ENCODE results near the gene LRP1B.

Gene LRP1B

DNA sequence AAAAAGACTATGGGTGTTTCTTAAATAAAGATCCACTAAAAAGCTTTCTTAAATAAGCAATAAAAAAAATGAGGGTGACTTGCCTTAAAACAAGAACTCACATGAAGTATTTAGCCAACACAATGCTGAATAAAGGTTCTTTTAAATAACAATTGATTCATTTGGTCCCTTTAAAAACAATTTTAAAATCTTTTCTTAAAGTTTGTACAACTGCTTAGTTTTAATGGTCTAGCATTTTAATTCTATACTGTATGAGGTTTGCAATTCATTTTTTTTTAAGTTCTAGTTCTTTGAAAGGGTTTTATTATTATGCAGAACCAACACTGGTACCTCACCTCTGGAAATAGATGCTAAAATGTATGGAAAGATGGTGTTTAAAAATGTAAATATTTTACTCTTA is 1017.5 kb downstream of the LRP1B start:
- Histone ChIP-seq H4K20me1 (ENCODE audit: insufficient read depth) (no peaks in the 10 kb centered on the region), H3K79me2 (ENCODE audit: insufficient read depth, low read depth) (no peaks in the 10 kb centered on the region), H3K9ac (no peak overlapping the region), H3K27ac (no peak overlapping the region), H2AFZ (ENCODE audit: low read depth) (no peak overlapping the region), H3K4me3 (IDR thresholded peaks at IDR 0.05; ENCODE audit: insufficient read depth, low read depth, low read length) (no peak overlapping the region), H3K4me1 (ENCODE audit: low read depth, poor library complexity, severe bottlenecking) (no peaks in the 10 kb centered on the region), H3K36me3 (ENCODE audit: insufficient read depth) (no peaks in the 10 kb centered on the region), H3K27me3 (ENCODE audit: insufficient read depth, low read depth) (no peaks in the 10 kb centered on the region), H3K4me2 (no peak overlapping the region)
- TF ChIP-seq, protein P1, sequence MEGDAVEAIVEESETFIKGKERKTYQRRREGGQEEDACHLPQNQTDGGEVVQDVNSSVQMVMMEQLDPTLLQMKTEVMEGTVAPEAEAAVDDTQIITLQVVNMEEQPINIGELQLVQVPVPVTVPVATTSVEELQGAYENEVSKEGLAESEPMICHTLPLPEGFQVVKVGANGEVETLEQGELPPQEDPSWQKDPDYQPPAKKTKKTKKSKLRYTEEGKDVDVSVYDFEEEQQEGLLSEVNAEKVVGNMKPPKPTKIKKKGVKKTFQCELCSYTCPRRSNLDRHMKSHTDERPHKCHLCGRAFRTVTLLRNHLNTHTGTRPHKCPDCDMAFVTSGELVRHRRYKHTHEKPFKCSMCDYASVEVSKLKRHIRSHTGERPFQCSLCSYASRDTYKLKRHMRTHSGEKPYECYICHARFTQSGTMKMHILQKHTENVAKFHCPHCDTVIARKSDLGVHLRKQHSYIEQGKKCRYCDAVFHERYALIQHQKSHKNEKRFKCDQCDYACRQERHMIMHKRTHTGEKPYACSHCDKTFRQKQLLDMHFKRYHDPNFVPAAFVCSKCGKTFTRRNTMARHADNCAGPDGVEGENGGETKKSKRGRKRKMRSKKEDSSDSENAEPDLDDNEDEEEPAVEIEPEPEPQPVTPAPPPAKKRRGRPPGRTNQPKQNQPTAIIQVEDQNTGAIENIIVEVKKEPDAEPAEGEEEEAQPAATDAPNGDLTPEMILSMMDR (conservative IDR thresholded peaks at IDR 0.05; ENCODE audit: low read depth, low read length) = no peak

DNA sequence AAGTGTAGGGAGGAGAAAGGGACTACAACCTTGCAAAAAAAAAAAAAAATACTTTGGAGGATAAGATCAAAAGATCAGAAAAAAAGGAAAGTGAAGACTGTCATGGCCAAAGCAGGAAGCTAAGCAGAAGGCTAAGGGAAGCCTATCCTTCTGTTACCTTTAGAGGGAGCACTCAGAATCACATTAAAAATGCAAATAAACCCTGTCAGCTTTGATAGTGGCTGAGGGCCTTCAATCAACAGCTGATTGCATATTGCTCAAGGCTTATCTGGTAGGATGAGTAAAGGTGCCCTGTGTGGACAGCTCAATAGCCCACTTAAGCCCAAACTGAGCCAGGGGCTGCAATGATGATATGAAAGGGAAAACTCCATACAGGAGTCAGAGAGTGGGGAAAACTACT is 1021.2 kb downstream of the LRP1B start:
- no peaks in the 10 kb centered on the region for H3K4me1 ChIP-seq (ENCODE audit: low read depth, poor library complexity, severe bottlenecking)
- no peaks in the 10 kb centered on the region for H3K79me2 ChIP-seq (ENCODE audit: insufficient read depth, low read depth)
- TF ChIP-seq, protein P1 (conservative IDR thresholded peaks at IDR 0.05; ENCODE audit: low read depth, low read length) = no peak
- no peak overlapping the region for H3K9ac ChIP-seq
- H3K4me3 ChIP-seq (IDR thresholded peaks at IDR 0.05; ENCODE audit: insufficient read depth, low read depth, low read length) = no peak overlapping the region
- no peaks in the 10 kb centered on the region for H3K27me3 ChIP-seq (ENCODE audit: insufficient read depth, low read depth)
- no peaks in the 10 kb centered on the region for H3K36me3 ChIP-seq (ENCODE audit: insufficient read depth)
- H3K27ac ChIP-seq = no peak overlapping the region
- no peak overlapping the region for H3K4me2 ChIP-seq
- no peaks in the 10 kb centered on the region for H4K20me1 ChIP-seq (ENCODE audit: insufficient read depth)
- H2AFZ ChIP-seq (ENCODE audit: low read depth) = no peak overlapping the region

- no peaks in the 10 kb centered on the region for H3K27me3 ChIP-seq (ENCODE audit: insufficient read depth, low read depth)
- H3K4me3 ChIP-seq (IDR thresholded peaks at IDR 0.05; ENCODE audit: insufficient read depth, low read depth, low read length) = no peak overlapping the region
- no peak overlapping the region for H2AFZ ChIP-seq (ENCODE audit: low read depth)
- H3K79me2 ChIP-seq (ENCODE audit: insufficient read depth, low read depth) = no peaks in the 10 kb centered on the region
- H3K27ac ChIP-seq = no peak overlapping the region
- TF ChIP-seq, protein P1 (conservative IDR thresholded peaks at IDR 0.05; ENCODE audit: low read depth, low read length) = no peak
- no peaks in the 10 kb centered on the region for H3K36me3 ChIP-seq (ENCODE audit: insufficient read depth)
- H3K4me1 ChIP-seq (ENCODE audit: low read depth, poor library complexity, severe bottlenecking) = no peaks in the 10 kb centered on the region
- no peak overlapping the region for H3K4me2 ChIP-seq
- H4K20me1 ChIP-seq (ENCODE audit: insufficient read depth) = no peaks in the 10 kb centered on the region
- H3K9ac ChIP-seq = no peak overlapping the region
Measured at GRCh38 chr2:141105763-141106162, 1025.1 kb downstream of the LRP1B start.

DNA sequence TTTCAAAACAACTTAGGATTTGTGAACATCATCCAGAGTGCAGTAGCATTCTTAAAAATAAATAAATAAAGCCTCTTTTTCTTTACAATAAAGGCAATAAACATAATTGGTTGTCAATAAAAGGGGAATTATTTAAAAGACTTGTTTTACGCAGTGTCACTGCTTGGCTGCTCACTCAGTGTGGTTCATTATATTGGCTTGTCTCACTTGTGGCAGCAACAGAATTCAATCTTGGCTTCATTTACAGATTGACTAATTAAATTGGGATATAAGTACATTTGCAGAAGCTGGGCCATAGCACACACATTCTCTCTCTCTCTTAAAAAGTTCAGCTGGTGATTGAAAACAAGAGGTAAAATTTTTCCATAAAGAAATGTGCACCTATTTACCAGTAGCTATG is 1027.6 kb downstream of the LRP1B start:
- TF ChIP-seq, protein P1 (conservative IDR thresholded peaks at IDR 0.05; ENCODE audit: low read depth, low read length) = no peak
- Histone ChIP-seq H3K4me1 (ENCODE audit: low read depth, poor library complexity, severe bottlenecking) (no peaks in the 10 kb centered on the region), H4K20me1 (ENCODE audit: insufficient read depth) (no peaks in the 10 kb centered on the region), H2AFZ (ENCODE audit: low read depth) (no peak overlapping the region), H3K27ac (no peak overlapping the region), H3K4me2 (no peak overlapping the region), H3K9ac (no peak overlapping the region), H3K27me3 (ENCODE audit: insufficient read depth, low read depth) (no peaks in the 10 kb centered on the region), H3K4me3 (IDR thresholded peaks at IDR 0.05; ENCODE audit: insufficient read depth, low read depth, low read length) (no peak overlapping the region), H3K36me3 (ENCODE audit: insufficient read depth) (no peaks in the 10 kb centered on the region), H3K79me2 (ENCODE audit: insufficient read depth, low read depth) (no peaks in the 10 kb centered on the region)

Measured in KMS-11 (cell line).